ENCODE results near the gene GRAMD1C.

The GRAMD1C gene

DNA sequence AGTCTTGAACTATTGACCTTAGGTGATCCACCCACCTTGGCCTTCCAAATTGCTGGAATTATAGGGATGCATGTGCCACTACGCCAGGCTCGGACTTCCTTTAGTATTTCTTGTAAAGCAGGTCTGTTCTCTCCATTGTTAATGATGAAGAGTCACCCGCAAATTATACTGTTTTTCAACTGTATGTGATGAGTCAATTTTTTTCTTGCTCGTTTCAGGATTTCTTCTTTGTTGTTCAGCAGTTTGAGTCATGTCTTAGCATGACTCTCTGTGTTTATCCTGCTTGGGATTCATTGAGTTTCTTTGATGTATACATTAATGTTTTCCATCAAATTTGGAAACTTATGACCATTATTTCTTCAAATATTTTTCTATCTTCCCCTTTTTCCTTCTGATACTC, 28.9 kb downstream of the GRAMD1C start:
- DNase-seq = no peak

- DNase-seq = no peak
These were observed 34.7 kb downstream of the GRAMD1C start for GRCh38 chr3:113873293-113873692.

GRCh38 chr3:113873814-113874526, 35.4 kb downstream of the GRAMD1C start:
- no peak for DNase-seq

GRCh38 chr3:113878403-113878802, 39.8 kb downstream of the GRAMD1C start:
- no peak for DNase-seq

DNA sequence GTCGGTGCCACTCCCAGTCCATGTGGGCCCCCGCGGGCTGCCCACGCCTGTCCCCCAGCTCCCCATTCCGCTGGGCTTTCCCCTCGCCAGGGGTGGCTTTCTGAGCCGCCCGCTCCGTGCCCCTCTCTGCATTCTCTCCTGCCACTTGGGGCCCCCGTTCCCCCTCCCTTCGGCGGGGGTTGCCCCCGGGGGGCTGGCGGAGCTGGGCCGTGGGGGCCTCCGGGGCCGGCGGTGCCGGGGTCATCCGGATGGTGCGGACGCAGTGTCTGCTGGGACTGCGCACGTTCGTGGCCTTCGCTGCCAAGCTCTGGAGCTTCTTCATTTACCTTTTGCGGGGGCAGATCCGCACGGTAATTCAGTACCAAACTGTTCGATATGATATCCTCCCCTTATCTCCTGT, 46.5 kb downstream of the GRAMD1C start:
- DNase-seq = no peak

DNA sequence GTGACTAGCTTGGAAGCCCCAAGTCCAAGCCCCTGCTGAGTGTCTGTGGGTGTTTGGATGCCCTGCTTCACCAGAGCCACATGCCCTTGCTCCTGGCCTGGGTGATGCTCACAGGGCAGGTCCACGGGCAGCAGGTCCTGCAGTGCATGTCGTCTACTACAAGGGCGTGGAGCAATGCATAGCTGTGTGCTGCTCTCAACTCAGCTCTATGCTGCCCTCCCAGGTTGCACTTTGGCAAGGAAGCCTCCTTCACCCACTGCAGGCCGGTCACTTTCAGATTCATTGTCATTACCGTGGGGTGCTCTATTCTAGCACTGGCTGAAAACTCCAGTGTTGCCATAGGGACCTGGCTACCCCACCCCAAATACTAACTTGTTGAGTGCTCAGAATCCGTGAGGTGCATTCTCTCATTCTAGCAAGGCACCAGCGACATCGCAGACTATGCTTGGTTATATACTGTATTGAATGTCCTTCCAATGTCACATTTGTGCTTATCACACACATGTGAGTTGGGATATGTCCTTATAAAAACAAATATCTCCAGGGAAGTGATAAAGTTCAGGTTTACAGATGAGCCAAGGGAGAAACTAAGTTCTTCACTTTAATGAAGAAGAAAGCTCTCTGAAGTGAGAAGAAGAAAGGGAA, 51.8 kb downstream of the GRAMD1C start:
- no peak for DNase-seq

DNA sequence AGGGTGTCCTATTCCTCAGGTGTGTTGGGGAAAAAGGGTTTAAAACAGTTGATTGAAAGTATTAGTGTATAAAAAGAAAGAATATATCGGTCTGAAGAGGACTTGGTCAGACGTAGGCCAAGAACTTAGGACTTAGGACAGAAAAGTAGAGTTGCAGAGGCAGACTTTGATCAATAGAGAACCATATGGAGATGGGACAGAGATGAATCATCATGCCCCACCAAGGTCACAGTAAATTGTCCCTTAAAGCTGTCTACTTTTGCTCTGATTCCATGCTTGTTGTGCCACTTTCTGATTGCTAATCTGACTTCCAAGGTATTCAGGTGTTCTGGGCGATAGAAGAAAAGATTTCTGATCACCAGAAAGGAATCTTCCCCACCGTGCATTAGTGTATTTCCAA, 56.3 kb downstream of the GRAMD1C start:
- no peak for DNase-seq

DNA sequence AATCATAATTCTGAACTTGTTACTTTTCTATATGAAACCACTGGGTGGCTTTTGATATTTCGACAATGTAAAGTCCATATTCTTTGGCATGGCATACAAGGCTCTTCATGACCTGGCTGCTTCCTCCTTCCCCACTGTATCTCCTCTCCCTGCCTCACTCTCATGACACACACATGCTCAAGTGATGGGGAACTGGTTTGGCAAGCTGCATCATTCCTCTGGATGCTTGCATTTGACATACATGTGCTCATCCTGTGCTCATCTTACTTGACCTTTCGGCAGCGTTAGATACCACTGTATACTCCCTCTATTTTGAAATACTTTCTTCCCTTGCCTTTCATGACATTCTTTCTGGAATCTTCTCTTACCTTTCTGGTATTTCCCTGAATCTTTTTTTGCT, 57.4 kb downstream of the GRAMD1C start:
- DNase-seq = no peak

- no peak for DNase-seq
These were observed 58.3 kb downstream of the GRAMD1C start for GRCh38 chr3:113896930-113897329.

DNA sequence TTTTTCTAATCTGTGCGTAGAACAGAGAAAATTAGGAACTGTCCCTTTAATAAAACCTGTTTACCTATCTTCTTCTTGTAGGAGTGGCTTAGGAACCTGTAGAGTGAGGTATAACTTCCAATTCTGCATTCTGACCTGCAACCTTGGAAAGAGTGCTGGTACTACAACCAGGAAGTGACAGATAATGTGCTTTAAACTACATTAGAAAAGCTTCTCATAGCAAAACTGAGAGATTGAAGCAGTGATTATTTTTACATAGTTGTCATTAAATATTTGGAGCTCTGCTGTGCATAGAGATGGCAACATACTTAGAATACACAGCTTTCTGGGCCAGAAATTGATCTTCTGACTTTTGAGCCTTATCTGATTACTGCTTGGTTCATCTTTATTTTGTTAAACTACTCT, 58.8 kb downstream of the GRAMD1C start:
- DNase-seq = no peak

DNA sequence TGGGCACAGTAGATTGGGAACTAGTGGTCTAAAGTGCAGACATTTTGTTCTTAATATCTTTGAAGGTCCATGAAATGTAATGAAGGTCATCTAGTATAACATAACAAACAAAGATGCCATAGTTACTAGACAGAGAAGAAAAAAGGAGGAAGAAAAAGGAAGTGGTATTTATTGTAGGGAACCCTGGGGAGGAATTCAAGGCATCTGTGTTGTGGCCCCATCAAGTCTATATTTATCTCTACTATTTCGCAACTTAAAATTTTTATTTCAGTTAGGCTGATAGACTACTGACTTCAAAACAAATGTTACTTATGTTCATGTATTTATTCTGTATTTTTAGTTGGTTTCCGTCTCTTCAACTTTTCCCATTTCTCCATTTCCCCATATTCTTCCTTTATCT, 60.3 kb downstream of the GRAMD1C start:
- DNase-seq = no peak

DNA sequence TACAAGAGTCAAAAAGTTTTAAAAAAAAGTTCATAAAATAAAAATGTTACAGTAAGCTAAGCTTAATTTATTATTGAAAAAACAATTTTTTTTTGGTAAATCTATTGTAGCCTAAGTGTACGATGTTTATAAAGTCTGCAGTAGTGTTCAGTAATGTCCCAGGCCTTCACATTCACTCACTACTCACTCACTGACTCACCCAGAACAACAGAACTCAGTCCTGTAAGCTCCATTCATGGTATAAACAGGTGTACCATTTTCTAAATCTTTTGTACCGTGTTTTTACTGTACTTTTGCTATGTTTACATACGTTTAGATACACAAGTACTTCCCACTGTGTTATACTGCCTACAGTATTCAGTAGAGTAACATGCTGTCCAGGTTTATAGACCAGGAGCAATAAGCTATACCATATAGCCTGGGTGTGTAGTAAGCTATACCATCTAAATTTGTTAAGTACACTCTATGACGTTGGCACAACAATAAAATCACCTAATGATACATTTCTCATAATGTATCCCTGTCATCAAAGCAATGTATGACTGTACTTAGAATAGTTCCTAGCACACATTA, 68.1 kb downstream of the GRAMD1C start:
- DNase-seq = no peak

GRCh38 chr3:113908133-113908532, 69.5 kb downstream of the GRAMD1C start:
- no peak for DNase-seq

GRCh38 chr3:113910966-113911365, 72.4 kb downstream of the GRAMD1C start:
- DNase-seq = no peak

- DNase-seq = no peak
These were observed 74.1 kb downstream of the GRAMD1C start for GRCh38 chr3:113912552-113913236.

DNA sequence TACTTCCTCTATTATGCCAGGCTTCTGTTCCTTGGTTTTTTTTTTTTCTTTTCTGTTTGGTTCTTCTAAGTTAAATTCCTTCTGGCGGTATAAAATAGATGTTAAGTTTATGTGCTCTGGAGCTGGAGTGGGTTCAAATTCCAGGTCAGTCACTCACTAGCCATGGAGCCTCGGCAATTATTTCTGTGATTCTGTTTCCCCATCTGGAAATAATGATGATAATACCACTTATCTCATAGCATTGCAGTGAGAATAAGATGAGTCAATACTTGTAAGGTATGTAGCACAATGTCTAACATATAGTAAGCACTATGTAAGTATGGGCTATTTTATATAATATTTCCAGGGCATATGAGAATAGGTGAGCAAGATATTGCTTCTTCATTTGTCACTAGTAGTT, 76.1 kb downstream of the GRAMD1C start:
- no peak for DNase-seq

DNA sequence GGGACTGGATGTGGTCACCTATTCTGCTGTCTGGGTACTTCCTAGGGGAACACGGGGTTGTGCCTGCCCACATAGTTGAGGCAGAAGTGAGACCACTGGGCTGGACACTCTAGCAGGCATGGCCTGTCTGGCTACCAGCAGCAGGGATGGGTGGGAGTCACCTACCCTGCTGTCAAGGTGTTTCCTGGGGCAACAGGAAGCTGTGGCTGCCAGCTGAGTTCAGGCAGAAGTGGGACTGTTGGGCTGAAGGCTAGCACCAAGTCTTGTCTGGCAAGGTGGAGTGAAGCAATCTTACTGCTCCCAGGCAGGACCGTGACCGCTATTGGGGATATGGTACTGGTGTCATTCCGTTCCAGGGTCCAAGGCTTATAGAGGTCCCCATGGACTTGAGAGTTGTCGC, 89.0 kb downstream of the GRAMD1C start:
- no peak for DNase-seq

DNA sequence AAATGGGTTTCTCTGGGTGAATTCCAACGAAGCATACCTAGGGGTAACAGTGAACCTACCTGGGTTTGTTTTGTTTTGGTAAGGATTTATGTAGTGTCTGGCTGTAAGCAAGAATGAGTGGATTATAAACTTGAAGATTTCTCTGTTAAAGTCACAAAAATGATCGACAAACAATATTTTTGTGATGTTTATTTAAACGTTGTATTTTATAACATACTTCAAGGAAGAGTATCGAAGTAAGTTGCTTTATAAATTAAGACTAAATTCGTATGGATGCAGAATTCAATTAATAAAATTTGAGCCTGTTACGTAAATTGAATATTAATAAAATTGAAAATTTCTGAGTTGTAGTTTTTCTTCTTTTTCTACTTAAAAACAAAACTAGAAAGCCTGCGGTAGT, 108.2 kb downstream of the GRAMD1C start:
- DNase-seq = no peak

DNA sequence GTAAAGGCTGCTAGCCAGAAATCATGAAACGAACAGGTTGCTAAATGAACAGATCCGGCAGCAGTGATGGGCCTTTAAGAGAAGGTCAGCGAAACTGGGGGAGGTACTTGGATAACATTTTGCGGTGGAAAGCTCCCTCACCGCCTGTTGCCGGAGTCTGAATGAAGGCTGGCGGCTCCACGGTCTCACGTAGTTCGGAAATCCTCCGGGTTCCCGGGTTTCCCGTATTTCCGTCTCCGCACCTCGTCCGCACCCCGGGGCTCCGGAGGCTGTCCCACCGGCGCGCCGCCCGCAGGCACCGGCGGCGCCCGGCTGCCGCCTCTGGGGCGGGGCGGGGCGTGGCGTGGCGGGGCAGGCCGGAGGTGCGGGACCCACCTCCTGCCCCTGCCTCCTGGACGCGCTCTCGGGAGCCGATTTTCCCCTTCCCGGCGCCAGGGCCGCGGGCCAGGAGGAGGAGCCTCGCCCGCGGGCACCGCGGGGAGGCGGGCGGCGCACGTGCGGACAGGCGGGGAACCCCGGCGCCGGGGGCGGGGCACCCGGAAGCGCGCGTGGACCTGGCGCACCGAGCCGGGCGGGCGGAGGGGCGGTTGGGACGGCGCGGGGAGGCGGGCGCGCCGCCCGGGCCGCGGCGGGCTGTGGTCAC, 108.9 kb downstream of the GRAMD1C start, which contains the start of gene ZDHHC23:
TSS of gene ZDHHC23 (plus strand) at position 642 of the 643 bp plus-strand sequence. CDS start 790 bp downstream, outside the sequence.
- DNase-seq = peak; percentile 81

DNA sequence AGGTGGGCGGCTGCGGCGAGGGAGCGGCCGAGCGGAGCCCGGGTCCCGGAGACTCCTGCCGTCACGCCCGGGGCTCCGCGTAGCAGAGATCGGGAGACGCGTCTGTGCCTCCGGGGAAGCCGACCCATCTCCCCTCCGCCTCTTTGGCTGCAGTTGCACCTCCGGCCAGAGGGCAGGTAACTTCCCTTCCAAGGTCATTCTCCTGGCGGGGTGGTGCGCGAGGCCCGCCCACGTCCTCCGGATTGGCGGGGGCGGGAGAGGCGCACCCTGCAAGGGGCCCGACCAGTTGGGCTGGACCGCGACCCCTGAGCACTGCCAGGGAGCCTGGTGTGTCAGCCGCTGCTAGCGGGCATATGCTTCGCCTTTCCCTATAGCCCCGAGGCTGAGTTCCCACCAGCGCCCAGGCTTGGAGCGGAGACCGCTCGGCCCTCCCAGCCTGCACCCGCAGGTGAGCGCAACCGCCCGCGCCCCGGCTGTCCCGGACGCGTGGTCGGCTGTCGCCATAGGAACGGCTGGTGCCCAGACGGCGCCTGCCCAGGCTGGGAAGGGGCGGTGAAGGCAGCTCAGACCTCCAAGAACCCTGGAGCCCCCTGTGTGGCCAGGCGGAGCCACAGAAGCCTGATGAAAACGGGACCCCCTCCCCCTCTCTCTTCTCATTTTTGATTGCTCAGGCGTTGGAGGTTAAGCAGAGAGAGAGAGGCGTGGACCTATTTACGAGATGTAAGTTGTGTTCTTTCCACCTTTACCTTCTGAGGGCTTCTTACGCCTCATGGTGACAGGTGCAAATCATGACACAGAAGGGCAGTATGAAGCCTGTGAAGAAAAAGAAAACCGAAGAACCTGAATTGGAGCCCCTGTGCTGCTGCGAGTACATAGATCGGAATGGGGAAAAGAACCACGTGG, 109.7 kb downstream of the GRAMD1C start:
- peak; percentile 52 for DNase-seq

- no peak for DNase-seq
These were observed 114.3 kb downstream of the GRAMD1C start for GRCh38 chr3:113952921-113953320.

DNA sequence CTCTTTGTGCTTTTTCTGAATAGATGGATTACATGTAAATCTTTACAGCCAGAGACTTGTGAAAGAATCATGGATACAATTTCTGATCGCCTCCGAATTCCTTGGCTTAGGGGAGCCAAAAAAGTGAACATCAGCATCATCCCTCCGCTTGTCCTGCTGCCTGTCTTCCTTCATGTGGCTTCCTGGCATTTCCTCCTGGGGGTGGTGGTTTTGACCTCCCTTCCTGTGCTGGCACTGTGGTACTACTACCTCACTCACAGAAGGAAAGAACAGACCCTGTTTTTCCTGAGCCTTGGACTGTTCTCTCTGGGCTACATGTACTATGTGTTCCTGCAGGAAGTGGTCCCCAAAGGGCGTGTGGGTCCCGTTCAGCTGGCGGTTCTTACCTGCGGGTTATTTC, 115.1 kb downstream of the GRAMD1C start:
- DNase-seq = no peak

Data from activated T-cell treated with anti-CD3 and anti-CD28 coated beads, Interleukin-2, amount 50 U/mL, for 1 hour (primary cell).